GM21367 (cell line): ENCODE measurements around the gene OSER1.
"Not testable (repeated sequence)": the region's sequence is repeated elsewhere in the genome, so short reads cannot be mapped to it uniquely, and the experiment has no call there.

Source experiments
- ATAC-seq: cut with Tn5 transposase; IDR thresholded peaks from one replicate; pipeline ENCODE4 v1.9.1; 2021; ENCODE audit not compliant: unreplicated experiment

Gene OSER1

GRCh38 chr20:44204156-44204831, 6.3 kb downstream of the OSER1 start:
- ATAC-seq, result no peak

- no peak for ATAC-seq
Observed at GRCh38 chr20:44203161-44203560, 7.4 kb downstream of the OSER1 start.

GRCh38 chr20:44200983-44201382, 9.6 kb downstream of the OSER1 start:
- ATAC-seq, result no peak

GRCh38 chr20:44200371-44200770, 10.2 kb downstream of the OSER1 start:
- ATAC-seq, result no peak

- no peak for ATAC-seq
Observed at GRCh38 chr20:44199877-44200276, 10.7 kb downstream of the OSER1 start.

GRCh38 chr20:44198872-44199271, 11.7 kb downstream of the OSER1 start:
- ATAC-seq, result no peak

GRCh38 chr20:44196271-44196670, 14.3 kb downstream of the OSER1 start:
- no peak for ATAC-seq

- ATAC-seq, result no peak
Observed at GRCh38 chr20:44195605-44196004, 15.0 kb downstream of the OSER1 start.

- ATAC-seq, result no peak
Observed at GRCh38 chr20:44193801-44194200, 16.8 kb downstream of the OSER1 start.

- ATAC-seq, result not testable (repeated sequence)
Observed at GRCh38 chr20:44191640-44192039, 18.9 kb downstream of the OSER1 start.

GRCh38 chr20:44190197-44190852, 20.2 kb downstream of the OSER1 start:
- not testable (repeated sequence) for ATAC-seq

- no peak for ATAC-seq
Observed at GRCh38 chr20:44188752-44189151, 21.8 kb downstream of the OSER1 start.

GRCh38 chr20:44187772-44188709, 22.5 kb downstream of the OSER1 start:
- no peak for ATAC-seq

- no peak for ATAC-seq
Observed at GRCh38 chr20:44187054-44187771, 23.4 kb downstream of the OSER1 start, which contains the start of gene JPH2. Gene JPH2, minus strand, starts transcription at chr20:44187188. Its CDS starts 483 bp downstream, at chr20:44186705.

GRCh38 chr20:44186674-44187053, 23.9 kb downstream of the OSER1 start:
- no peak for ATAC-seq

- ATAC-seq, result no peak
Observed at GRCh38 chr20:44186201-44186600, 24.4 kb downstream of the OSER1 start.

- ATAC-seq, result no peak
Observed at GRCh38 chr20:44185574-44185973, 25.0 kb downstream of the OSER1 start.

GRCh38 chr20:44183282-44183681, 27.3 kb downstream of the OSER1 start:
- ATAC-seq, result no peak

- no peak for ATAC-seq
Observed at GRCh38 chr20:44182863-44183262, 27.7 kb downstream of the OSER1 start.

- ATAC-seq, result no peak
Observed at GRCh38 chr20:44182135-44182765, 28.3 kb downstream of the OSER1 start.
